SKM-1 (cell line): ENCODE results near the gene CLEC4C.

Experiments used
- DNase-seq: peaks from one replicate; lab custom pipeline; 2025; ENCODE audit not compliant: unreplicated experiment; lab: John Stamatoyannopoulos, UW

Gene CLEC4C

GRCh38 chr12:7729746-7730145 is 17.4 kb downstream of the CLEC4C start:
- DNase-seq = no peak

DNA sequence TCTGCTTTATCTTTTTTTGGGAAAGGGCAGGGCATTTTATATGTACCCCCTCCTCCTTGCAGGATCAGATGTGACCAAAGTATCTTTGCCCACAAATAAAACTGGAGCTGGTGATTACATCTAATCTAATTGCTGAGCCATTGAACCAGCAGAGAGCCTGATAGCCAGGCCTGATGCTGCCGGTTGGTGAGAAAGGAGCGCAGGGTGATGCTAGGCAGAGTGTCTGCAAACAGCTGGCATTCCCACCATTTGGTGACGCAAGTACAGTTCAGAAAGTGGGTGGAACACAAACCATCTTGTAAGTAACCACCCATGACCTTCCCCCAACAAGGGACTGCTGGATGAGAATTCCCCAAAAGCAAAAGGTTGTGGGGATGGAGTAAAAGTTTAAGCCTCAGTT is 23.2 kb downstream of the CLEC4C start:
- no peak for DNase-seq

DNA sequence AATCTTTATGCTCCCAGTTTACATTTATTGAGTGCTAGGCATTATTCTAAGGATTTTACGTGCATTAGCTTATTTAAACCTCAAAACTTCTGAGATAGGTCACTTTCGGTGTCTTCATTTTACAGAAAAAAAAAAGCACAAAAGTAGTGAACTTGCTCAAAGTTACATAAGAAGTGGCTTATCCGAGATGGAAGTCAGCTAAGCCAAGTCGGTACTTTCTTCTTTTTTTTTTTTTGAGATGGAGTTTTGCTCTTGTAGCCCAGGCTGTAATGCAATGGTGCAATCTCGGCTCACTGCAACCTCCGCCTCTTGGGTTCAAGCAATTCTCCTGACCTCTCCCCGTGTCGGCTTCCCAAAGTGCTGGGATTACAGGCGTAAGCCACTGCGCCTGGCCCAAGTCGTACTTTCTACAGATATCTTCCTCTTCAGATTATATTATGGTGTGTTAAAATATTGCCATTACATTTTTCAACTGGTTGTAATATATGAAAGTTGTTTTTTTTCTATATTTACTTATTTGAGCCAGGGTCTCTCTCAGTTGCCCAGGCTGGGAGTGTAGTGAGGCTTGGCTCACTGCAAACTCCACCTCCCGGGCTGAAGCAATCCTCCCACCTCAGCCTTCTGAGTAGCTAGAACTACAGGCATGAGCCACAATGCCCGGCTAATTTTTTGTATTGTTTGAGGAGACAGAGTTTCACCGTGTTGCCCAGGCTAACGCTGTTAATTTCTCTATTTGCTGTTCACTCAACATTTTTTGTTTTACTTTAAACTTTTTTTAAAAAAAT is 27.0 kb downstream of the CLEC4C start:
- no peak for DNase-seq

DNA sequence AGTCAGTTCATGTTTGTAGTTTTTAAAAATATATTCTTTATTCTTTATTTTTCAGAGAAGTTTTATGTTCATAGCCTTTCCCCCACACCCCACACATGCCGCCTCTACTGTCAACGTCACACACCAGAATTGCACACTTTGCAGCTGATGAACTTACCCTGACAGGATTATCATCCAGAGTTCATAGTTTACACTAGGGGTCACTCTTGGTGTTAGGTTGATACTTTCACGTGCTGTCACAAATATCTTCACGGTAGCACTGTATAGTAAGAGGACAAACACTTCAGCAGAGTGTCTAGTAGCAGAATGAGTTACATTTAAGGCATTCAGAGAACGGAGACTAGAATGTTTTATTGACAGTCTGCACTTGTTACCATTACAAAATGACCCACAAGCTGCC is 30.8 kb downstream of the CLEC4C start:
- DNase-seq = no peak

GRCh38 chr12:7712841-7713442 is 34.2 kb downstream of the CLEC4C start:
- no peak for DNase-seq

DNA sequence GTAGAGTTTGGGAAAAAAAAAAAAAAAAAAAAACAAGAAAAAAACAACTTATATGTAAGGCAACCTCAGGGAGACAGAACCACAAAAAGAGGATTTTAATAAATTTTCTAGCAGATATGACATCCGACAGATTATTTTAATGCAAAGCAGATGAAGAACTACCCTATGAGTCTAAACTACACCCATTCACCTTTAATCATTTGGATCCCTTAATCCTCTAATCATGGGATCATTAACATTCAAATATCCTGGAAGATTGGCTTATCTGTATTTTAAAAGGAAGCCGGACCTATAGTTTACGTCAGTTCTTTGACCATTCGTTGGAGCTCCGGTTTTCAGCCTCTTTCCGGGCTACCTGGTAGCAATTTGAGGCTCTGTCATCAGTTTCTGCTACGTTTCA is 36.0 kb downstream of the CLEC4C start, which contains the start of gene DPPA3:
TSS of gene DPPA3 (plus strand) at position 301 of the 400 bp plus-strand sequence. CDS start 138 bp downstream, outside the sequence.
- no peak for DNase-seq

DNA sequence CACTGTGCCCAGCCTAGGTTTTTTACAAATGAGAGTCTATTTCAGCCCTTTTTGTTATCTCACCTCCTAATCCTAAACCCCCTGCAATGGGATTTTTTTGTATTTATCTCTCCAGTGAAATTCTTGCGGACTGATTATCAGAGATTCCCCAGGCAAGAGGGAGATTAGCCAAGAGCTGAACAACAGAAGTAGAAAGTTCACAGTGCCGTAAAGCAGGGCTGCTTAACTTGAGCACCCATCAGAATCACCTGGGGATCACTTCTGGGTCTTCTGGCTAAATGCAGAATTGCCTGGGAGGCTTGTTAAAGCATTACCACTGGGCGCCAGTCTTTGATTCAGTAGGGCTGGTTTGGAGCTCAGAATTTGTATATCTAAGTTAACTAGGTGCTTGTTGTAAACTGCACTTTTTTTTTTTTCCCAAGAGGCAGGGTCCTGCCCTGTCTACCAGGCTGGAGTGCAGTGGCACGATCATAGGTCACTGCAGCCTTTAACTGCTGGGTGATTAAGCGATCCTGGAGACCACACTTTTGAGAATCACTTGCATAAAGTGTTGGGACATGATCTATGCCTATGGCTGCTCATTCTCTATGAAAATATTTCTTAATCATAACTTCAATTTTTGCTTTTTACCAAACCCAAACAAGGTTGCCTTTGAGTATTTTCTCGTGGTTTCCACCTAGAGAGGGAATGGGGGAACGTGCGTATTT is 37.1 kb downstream of the CLEC4C start:
- DNase-seq = no peak

GRCh38 chr12:7705846-7706245 is 41.3 kb downstream of the CLEC4C start:
- no peak for DNase-seq

DNA sequence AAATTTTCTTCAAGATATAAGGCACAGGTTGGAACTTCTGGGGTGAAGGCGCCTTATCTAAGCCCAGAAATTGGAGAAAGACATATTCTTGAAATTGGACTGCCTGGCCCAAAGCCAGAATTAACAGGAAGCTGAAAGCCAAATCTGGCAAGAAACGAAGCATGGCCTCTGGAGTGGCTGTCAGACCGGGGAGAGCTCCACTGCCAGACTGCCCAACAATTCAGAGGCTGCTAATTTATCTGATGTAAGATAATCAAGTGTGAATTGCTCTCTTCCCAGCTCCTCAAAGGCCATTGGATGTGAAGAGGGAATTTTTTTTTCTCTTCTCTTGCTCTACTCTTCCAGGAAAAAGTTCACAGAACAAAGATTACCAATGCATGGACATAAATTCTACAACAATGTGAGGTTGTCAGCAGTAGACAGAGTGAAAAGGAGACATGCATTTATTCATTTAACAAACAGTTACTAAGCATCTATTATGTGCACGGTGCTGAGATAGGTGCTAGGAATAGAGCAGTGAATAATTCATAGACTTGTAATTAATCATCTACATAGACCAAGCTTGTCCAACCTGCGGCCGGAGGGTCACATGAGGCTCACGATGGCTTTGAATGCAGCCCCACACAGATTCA is 51.5 kb downstream of the CLEC4C start, which contains the start of gene GDF3:
TSS of gene GDF3 (minus strand) at position 210 of the 632 bp plus-strand sequence. CDS start at position 163, 47 bp downstream.
- no peak for DNase-seq

DNA sequence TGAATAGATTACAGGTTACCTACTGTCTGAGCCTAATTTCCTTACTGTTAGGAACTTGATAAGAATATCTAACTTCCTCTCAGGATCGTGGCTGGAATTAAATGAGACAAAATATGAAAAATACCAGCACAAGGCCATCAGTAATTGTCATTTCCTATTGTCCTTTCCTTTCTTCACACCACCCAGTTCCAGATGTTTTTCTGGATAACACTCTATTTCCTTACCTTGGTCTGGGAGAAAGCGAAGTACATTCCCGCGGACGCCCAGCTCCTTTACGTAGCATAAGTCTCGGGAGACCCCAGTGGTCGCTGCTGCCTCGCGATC is 52.0 kb downstream of the CLEC4C start:
- DNase-seq = no peak

DNA sequence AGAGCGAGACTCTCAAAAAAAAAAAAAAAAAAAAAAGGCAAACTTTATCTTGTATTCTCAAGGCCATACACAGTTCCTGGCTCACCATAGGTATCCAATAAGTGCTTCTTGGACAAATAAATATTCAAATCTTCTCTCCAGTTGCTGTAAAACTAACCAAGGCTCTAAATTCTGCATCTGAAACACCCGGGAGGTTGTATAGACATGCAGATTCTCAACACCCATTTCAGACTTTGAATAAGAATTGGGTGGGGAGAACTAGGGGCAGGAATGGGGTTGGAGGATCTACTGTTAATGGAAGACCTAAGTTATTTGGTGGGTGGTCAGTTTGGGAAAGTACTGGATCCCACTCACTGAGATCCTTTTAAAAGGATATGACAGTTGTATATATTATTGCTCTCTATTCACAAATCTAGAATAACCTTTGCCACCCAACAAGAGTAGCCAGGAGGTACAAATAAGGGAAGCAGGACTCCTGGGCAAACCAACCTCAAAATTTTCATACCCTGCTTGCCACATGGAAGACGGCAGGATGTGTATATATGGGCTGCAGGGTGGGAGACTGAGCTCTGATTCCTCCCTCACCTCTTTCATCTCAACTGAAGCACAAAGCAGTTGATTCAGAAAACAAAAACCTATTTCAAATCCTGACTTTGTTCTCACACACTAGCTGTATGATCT is 52.5 kb downstream of the CLEC4C start:
- DNase-seq = no peak

GRCh38 chr12:7693793-7694192 is 53.4 kb downstream of the CLEC4C start:
- DNase-seq = peak; percentile 37

DNA sequence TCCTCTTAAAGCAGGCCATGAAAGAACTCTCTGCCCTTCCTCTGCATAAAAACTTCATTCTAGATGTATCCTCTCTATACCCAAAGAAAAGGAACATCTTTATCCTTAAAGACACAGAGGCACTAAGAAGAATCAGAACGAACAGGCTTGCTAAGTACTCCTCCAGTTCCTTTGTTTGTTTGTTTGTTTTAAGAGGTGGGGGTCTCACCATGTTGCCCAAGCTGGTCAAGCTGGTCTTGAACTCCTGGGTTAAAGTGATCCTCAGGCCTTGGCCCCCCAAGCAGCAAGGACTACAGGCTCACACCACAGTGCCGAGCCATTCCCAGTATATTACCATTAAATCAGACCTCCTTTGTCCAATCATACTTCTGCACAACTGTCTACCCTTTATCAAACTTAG is 65.6 kb downstream of the CLEC4C start:
- DNase-seq = no peak
